MG63 (cell line): ENCODE results near the gene SMOC2. TPM values are rescaled to one million over a fixed set of nuclear protein-coding genes. Genes with fewer than 3 reads are reported as not detected.
A peak's percentile ranks its signal among the peaks of the same experiment; 100 is the strongest.
"Not testable (repeated sequence)": the region's sequence is repeated elsewhere in the genome, so short reads cannot be mapped to it uniquely, and the experiment has no call there.

Source experiments
- DNase-seq: peaks from one replicate; pipeline ENCODE4 v3.0.0-alpha.2; 2020
- H3K27me3 ChIP-seq: fragments of 250-450 bp; sonication (Bioruptor Pico); 2 replicates; pipeline ENCODE4 v1.5.1; 2020; ENCODE audit warnings: mild to moderate bottlenecking, moderate library complexity
- H3K36me3 ChIP-seq: fragments of 250-450 bp; sonication (Bioruptor Pico); 2 replicates; pipeline ENCODE4 v1.5.1; 2020; ENCODE audit warnings: mild to moderate bottlenecking, moderate library complexity
- H3K4me3 ChIP-seq: fragments of 250-450 bp; sonication (Bioruptor Pico); 2 replicates; pipeline ENCODE4 v1.5.1; 2020; ENCODE audit warnings: mild to moderate bottlenecking, moderate library complexity
- H3K9me3 ChIP-seq: fragments of 250-450 bp; sonication (Bioruptor Pico); 2 replicates; pipeline ENCODE4 v1.5.1; 2020; ENCODE audit warnings: mild to moderate bottlenecking, moderate library complexity
- total RNA-seq: library from RNA; depleted of rRNA; stranded (reverse); fragments of >200 nt; shearing (Covaris generic); gene quantifications from 2 replicates; pipeline ENCODE4 v1.2.3, GENCODE V29; 2014; ENCODE audit warnings: low replicate concordance

Gene SMOC2
- total RNA-seq, 1 experiment from 2014 or later, result not detected

- H3K27me3 ChIP-seq, result no peaks in the 10 kb centered on the region
- no peaks in the 10 kb centered on the region for H3K36me3 ChIP-seq
- DNase-seq, result no peak
- H3K9me3 ChIP-seq, result no peaks in the 10 kb centered on the region
- no peak overlapping the region for H3K4me3 ChIP-seq
Observed at GRCh38 chr6:168601546-168601945, 160.6 kb downstream of the SMOC2 start.

GRCh38 chr6:168602576-168602975, 161.6 kb downstream of the SMOC2 start:
- H3K27me3 ChIP-seq, result no peaks in the 10 kb centered on the region
- no peaks in the 10 kb centered on the region for H3K36me3 ChIP-seq
- no peak for DNase-seq
- no peak overlapping the region for H3K4me3 ChIP-seq
- H3K9me3 ChIP-seq, result no peaks in the 10 kb centered on the region

- DNase-seq, result no peak
- no peaks in the 10 kb centered on the region for H3K27me3 ChIP-seq
- no peaks in the 10 kb centered on the region for H3K9me3 ChIP-seq
- H3K4me3 ChIP-seq, result no peak overlapping the region
- H3K36me3 ChIP-seq, result no peaks in the 10 kb centered on the region
Observed at GRCh38 chr6:168603234-168603633, 162.2 kb downstream of the SMOC2 start.

- no peaks in the 10 kb centered on the region for H3K9me3 ChIP-seq
- H3K36me3 ChIP-seq, result no peaks in the 10 kb centered on the region
- H3K27me3 ChIP-seq, result no peaks in the 10 kb centered on the region
- no peak overlapping the region for H3K4me3 ChIP-seq
- no peak for DNase-seq
Observed at GRCh38 chr6:168605964-168606363, 165.0 kb downstream of the SMOC2 start.

GRCh38 chr6:168606722-168607121, 165.7 kb downstream of the SMOC2 start:
- no peak overlapping the region for H3K4me3 ChIP-seq
- H3K9me3 ChIP-seq, result no peaks in the 10 kb centered on the region
- DNase-seq, result no peak
- no peaks in the 10 kb centered on the region for H3K27me3 ChIP-seq
- no peaks in the 10 kb centered on the region for H3K36me3 ChIP-seq

GRCh38 chr6:168607272-168608112, 166.5 kb downstream of the SMOC2 start:
- H3K4me3 ChIP-seq, result no peak overlapping the region
- H3K27me3 ChIP-seq, result no peaks in the 10 kb centered on the region
- no peaks in the 10 kb centered on the region for H3K36me3 ChIP-seq
- no peak for DNase-seq
- H3K9me3 ChIP-seq, result no peaks in the 10 kb centered on the region

- no peaks in the 10 kb centered on the region for H3K9me3 ChIP-seq
- DNase-seq, result no peak
- H3K36me3 ChIP-seq, result no peaks in the 10 kb centered on the region
Observed at GRCh38 chr6:168608113-168608400, 167.1 kb downstream of the SMOC2 start.

GRCh38 chr6:168609026-168609685, 168.2 kb downstream of the SMOC2 start:
- H3K27me3 ChIP-seq, result no peaks in the 10 kb centered on the region
- no peaks in the 10 kb centered on the region for H3K36me3 ChIP-seq
- H3K9me3 ChIP-seq, result no peaks in the 10 kb centered on the region
- no peak for DNase-seq
- H3K4me3 ChIP-seq, result no peak overlapping the region

More at GRCh38 chr6:168608113-168608400, 167.1 kb downstream of the SMOC2 start:
- Histone ChIP-seq H3K27me3 (no peaks in the 10 kb centered on the region), H3K4me3 (no peak overlapping the region)

GRCh38 chr6:168609914-168610490, 169.0 kb downstream of the SMOC2 start:
- no peak overlapping the region for H3K4me3 ChIP-seq
- H3K9me3 ChIP-seq, result no peaks in the 10 kb centered on the region
- no peak for DNase-seq
- no peaks in the 10 kb centered on the region for H3K27me3 ChIP-seq
- no peaks in the 10 kb centered on the region for H3K36me3 ChIP-seq

- H3K27me3 ChIP-seq, H3K36me3 ChIP-seq, H3K9me3 ChIP-seq, DNase-seq, H3K4me3 ChIP-seq: not testable (repeated sequence)
Observed at GRCh38 chr6:168610966-168611365, 170.0 kb downstream of the SMOC2 start.

- no peaks in the 10 kb centered on the region for H3K9me3 ChIP-seq
- no peak for DNase-seq
- no peaks in the 10 kb centered on the region for H3K36me3 ChIP-seq
- H3K4me3 ChIP-seq, result no peak overlapping the region
- H3K27me3 ChIP-seq, result no peaks in the 10 kb centered on the region
Observed at GRCh38 chr6:168611691-168612090, 170.7 kb downstream of the SMOC2 start.

- DNase-seq, result no peak
- Histone ChIP-seq H3K27me3 (no peaks in the 10 kb centered on the region), H3K4me3 (no peak overlapping the region), H3K36me3 (no peaks in the 10 kb centered on the region), H3K9me3 (no peaks in the 10 kb centered on the region)
Observed at GRCh38 chr6:168612586-168612985, 171.6 kb downstream of the SMOC2 start.

- DNase-seq, result no peak
- Histone ChIP-seq H3K36me3 (no peaks in the 10 kb centered on the region), H3K27me3 (no peaks in the 10 kb centered on the region), H3K9me3 (no peaks in the 10 kb centered on the region), H3K4me3 (no peak overlapping the region)
Observed at GRCh38 chr6:168615837-168616236, 174.9 kb downstream of the SMOC2 start.

- H3K36me3 ChIP-seq, result no peaks in the 10 kb centered on the region
- no peaks in the 10 kb centered on the region for H3K27me3 ChIP-seq
- H3K4me3 ChIP-seq, result no peak overlapping the region
- DNase-seq, result peak; percentile 9
- H3K9me3 ChIP-seq, result no peaks in the 10 kb centered on the region
Observed at GRCh38 chr6:168616816-168617765, 176.1 kb downstream of the SMOC2 start.

- no peak for DNase-seq
- H3K36me3 ChIP-seq, result no peaks in the 10 kb centered on the region
- H3K27me3 ChIP-seq, result no peaks in the 10 kb centered on the region
- no peaks in the 10 kb centered on the region for H3K9me3 ChIP-seq
- no peak overlapping the region for H3K4me3 ChIP-seq
Observed at GRCh38 chr6:168618546-168619315, 177.7 kb downstream of the SMOC2 start.
